KMS-11 (cell line): Measurements from ENCODE around the gene NTM.

ENCODE experiments used
- H2AFZ ChIP-seq: fragments of 200-600 bp; sonication (generic); 2 replicates; pipeline ENCODE4 v1.6.1; 2016; ENCODE audit warnings: antibody characterized with exemption, mixed run types, low read depth
- H3K27ac ChIP-seq: fragments of 200-600 bp; sonication (generic); 2 replicates; pipeline ENCODE4 v1.6.1; 2016; ENCODE audit warnings: mild to moderate bottlenecking, mixed run types
- H3K27me3 ChIP-seq: fragments of 200-600 bp; sonication (generic); 2 replicates; pipeline ENCODE4 v1.6.1; 2017; ENCODE audit warnings: mild to moderate bottlenecking, low read depth, mixed run types, moderate library complexity; ENCODE audit not compliant: insufficient read depth
- H3K36me3 ChIP-seq: fragments of 200-600 bp; sonication (generic); 2 replicates; pipeline ENCODE4 v1.6.1; 2017; ENCODE audit warnings: mild to moderate bottlenecking, mixed run types; ENCODE audit not compliant: insufficient read depth
- H3K4me1 ChIP-seq: fragments of 200-600 bp; sonication (generic); 2 replicates; pipeline ENCODE4 v1.6.1; 2016; ENCODE audit warnings: mild to moderate bottlenecking, low read depth, mixed run types; ENCODE audit not compliant: poor library complexity, severe bottlenecking
- H3K4me2 ChIP-seq: fragments of 200-600 bp; sonication (generic); 2 replicates; pipeline ENCODE4 v1.7.0; 2016; ENCODE audit warnings: mild to moderate bottlenecking, mixed run types
- H3K4me3 ChIP-seq: fragments of 200-600 bp; sonication (generic); IDR thresholded peaks from 2 replicates; pipeline ENCODE4 v1.6.1; 2017; ENCODE audit warnings: low read depth, low read length, mixed read lengths; ENCODE audit not compliant: insufficient read depth
- H3K79me2 ChIP-seq: fragments of 200-600 bp; sonication (generic); 2 replicates; pipeline ENCODE4 v1.6.1; 2016; ENCODE audit warnings: low read depth, mixed run types; ENCODE audit not compliant: insufficient read depth
- H3K9ac ChIP-seq: fragments of 200-600 bp; sonication (generic); 2 replicates; pipeline ENCODE4 v1.6.1; 2016; ENCODE audit warnings: mild to moderate bottlenecking, mixed run types
- H4K20me1 ChIP-seq: fragments of 200-600 bp; sonication (generic); 2 replicates; pipeline ENCODE4 v1.6.1; 2016; ENCODE audit warnings: mild to moderate bottlenecking, mixed run types; ENCODE audit not compliant: insufficient read depth
- TF ChIP-seq, protein P1 (sequence below): fragments of 200-600 bp; sonication (generic); conservative IDR thresholded peaks from 2 replicates; pipeline ENCODE4 v1.6.1; 2017; ENCODE audit warnings: low read depth, mild to moderate bottlenecking, antibody characterized with exemption, low read length, moderate library complexity, mixed read lengths

The NTM gene

DNA sequence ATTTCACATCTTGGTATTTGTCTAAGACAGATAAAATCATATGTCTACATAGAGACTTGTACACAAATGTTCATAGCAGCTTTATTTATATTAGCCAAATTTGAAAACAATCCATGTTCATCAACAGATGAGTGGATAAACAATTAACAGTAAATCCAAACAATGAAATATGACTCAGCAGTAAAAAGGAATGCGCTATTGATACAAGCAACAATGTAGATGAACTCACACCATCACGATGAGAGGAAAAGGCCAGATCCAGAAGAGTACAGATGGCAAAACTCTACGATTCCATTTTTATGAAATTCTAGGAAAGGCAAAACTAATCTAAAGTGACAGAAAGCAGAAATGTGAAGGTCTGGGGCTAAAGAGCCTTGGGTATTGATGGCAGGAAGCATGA lies 384.3 kb downstream of the NTM start:
- TF ChIP-seq, protein P1, sequence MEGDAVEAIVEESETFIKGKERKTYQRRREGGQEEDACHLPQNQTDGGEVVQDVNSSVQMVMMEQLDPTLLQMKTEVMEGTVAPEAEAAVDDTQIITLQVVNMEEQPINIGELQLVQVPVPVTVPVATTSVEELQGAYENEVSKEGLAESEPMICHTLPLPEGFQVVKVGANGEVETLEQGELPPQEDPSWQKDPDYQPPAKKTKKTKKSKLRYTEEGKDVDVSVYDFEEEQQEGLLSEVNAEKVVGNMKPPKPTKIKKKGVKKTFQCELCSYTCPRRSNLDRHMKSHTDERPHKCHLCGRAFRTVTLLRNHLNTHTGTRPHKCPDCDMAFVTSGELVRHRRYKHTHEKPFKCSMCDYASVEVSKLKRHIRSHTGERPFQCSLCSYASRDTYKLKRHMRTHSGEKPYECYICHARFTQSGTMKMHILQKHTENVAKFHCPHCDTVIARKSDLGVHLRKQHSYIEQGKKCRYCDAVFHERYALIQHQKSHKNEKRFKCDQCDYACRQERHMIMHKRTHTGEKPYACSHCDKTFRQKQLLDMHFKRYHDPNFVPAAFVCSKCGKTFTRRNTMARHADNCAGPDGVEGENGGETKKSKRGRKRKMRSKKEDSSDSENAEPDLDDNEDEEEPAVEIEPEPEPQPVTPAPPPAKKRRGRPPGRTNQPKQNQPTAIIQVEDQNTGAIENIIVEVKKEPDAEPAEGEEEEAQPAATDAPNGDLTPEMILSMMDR: no peak

DNA sequence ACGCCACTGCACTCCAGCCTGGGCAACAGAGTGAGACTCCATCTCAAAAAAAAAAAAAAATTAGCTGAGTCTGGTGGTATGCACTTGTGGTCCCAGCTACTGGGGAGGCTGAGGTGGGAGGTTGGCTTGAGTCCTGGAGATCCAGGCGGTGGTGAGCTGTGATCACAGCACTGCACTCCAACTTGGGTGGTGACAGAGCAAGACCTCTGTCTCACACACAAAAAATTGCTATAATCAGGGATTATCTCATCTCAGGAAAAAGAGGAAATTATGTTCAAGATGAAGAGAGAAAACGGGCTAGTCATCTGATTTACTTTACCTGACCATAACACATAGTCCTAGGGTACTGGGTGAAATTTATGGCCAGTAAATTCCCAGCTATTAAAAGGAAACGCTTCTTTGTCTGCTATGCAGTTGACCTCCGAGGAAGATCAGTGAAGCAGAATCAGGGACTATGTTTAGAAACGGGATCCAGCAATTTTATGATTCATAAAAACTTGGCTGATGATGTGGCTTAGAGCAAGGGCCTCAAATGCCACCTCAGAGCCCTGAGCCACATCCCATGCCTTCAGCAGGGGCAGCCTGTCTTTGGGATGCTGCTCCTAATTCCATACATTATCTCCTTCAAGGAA lies 386.2 kb downstream of the NTM start:
- Histone ChIP-seq H2AFZ (no peak overlapping the region), H3K4me1 (no peaks in the 10 kb centered on the region), H3K4me2 (no peak overlapping the region), H3K27me3 (no peaks in the 10 kb centered on the region), H3K27ac (no peak overlapping the region), H4K20me1 (no peaks in the 10 kb centered on the region), H3K79me2 (no peaks in the 10 kb centered on the region), H3K9ac (no peak overlapping the region), H3K36me3 (no peaks in the 10 kb centered on the region), H3K4me3 (no peak overlapping the region)
- TF ChIP-seq, protein P1: no peak

More for the DNA sequence above, 384.3 kb downstream of the NTM start:
- Histone ChIP-seq H3K27me3 (no peaks in the 10 kb centered on the region), H3K36me3 (no peaks in the 10 kb centered on the region), H4K20me1 (no peaks in the 10 kb centered on the region), H3K4me3 (no peak overlapping the region), H3K4me1 (no peaks in the 10 kb centered on the region), H3K79me2 (no peaks in the 10 kb centered on the region), H3K27ac (no peak overlapping the region), H2AFZ (no peak overlapping the region), H3K9ac (no peak overlapping the region), H3K4me2 (no peak overlapping the region)

DNA sequence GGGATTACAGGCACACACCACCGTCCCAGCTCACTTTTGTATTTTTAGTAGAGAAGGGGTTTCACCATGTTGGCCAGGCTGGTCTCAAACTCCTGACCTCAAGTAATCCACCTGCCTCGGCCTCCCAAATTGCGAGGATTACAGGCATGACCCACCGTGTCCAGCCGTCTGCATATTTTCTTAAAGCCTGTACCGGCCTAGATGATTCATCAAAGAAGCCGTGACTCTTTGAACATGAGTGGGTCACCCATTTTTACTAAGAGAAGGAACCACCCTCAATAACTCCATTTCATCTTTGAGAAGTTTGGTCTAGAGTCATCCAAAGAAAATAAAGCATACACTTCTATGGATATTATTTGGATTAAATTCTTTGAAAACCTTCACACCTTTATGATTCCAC lies 388.3 kb downstream of the NTM start:
- H3K4me1 ChIP-seq: no peaks in the 10 kb centered on the region
- no peak overlapping the region for H3K4me3 ChIP-seq
- H4K20me1 ChIP-seq: no peaks in the 10 kb centered on the region
- H3K79me2 ChIP-seq: no peaks in the 10 kb centered on the region
- no peak overlapping the region for H2AFZ ChIP-seq
- H3K27me3 ChIP-seq: no peaks in the 10 kb centered on the region
- H3K4me2 ChIP-seq: no peak overlapping the region
- H3K9ac ChIP-seq: no peak overlapping the region
- H3K36me3 ChIP-seq: no peaks in the 10 kb centered on the region
- H3K27ac ChIP-seq: no peak overlapping the region
- TF ChIP-seq, protein P1: no peak

DNA sequence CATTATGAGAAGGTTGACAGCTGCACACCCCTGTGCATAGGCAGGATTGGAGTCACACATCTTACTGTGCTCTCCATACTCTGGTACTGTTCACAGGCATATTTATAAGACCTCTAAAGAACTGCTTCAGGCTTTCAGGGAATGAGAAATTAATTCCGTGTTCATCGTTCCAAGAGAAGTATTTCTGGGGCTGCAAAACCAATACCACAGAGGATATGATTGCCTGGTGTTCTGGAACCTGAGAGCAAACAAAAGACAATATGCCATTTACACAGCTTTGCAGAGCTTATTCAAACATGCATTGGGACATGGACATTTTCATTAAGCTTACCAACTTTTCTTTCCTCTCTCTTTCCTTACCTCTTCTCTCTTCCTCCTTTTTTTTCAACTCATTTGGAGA lies 388.7 kb downstream of the NTM start:
- no peaks in the 10 kb centered on the region for H3K27me3 ChIP-seq
- no peaks in the 10 kb centered on the region for H3K36me3 ChIP-seq
- TF ChIP-seq, protein P1: no peak
- no peak overlapping the region for H3K4me3 ChIP-seq
- H2AFZ ChIP-seq: no peak overlapping the region
- no peaks in the 10 kb centered on the region for H3K4me1 ChIP-seq
- H4K20me1 ChIP-seq: no peaks in the 10 kb centered on the region
- H3K4me2 ChIP-seq: no peak overlapping the region
- no peak overlapping the region for H3K27ac ChIP-seq
- no peaks in the 10 kb centered on the region for H3K79me2 ChIP-seq
- no peak overlapping the region for H3K9ac ChIP-seq
